GM12873 (cell line): ENCODE measurements around the gene ZNF516.

Experiments
- TF ChIP-seq, protein P1 (sequence below): IDR thresholded peaks from 2 replicates; pipeline ENCODE4 v1.5.1; 2012; ENCODE audit warnings: low read depth, mild to moderate bottlenecking, moderate library complexity, low read length, control low read depth; ENCODE audit not compliant: insufficient read depth; ENCODE audit errors: missing control alignments

The ZNF516 gene

GRCh38 chr18:76391746-76392145 is 103.3 kb downstream of the ZNF516 start:
- TF ChIP-seq, protein P1, sequence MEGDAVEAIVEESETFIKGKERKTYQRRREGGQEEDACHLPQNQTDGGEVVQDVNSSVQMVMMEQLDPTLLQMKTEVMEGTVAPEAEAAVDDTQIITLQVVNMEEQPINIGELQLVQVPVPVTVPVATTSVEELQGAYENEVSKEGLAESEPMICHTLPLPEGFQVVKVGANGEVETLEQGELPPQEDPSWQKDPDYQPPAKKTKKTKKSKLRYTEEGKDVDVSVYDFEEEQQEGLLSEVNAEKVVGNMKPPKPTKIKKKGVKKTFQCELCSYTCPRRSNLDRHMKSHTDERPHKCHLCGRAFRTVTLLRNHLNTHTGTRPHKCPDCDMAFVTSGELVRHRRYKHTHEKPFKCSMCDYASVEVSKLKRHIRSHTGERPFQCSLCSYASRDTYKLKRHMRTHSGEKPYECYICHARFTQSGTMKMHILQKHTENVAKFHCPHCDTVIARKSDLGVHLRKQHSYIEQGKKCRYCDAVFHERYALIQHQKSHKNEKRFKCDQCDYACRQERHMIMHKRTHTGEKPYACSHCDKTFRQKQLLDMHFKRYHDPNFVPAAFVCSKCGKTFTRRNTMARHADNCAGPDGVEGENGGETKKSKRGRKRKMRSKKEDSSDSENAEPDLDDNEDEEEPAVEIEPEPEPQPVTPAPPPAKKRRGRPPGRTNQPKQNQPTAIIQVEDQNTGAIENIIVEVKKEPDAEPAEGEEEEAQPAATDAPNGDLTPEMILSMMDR: no peak

DNA sequence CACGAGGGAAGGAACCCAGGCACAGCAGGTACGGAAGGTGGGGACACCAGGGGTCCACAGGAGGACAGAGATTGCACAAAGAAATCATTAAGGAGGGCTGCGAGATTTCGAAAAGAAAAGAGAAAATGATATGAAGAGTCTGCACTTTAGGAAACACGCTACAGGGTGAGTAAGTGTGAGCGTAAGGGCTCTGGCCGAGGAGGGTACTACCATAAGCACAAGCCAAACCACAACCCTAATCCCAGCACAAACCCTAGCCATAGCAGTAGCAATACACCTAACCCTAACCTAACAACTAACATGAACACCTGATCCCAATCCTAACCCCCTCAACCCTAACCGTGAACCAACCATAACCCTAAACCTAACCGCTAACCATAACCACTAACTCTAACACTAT is 104.0 kb downstream of the ZNF516 start:
- TF ChIP-seq, protein P1: no peak

DNA sequence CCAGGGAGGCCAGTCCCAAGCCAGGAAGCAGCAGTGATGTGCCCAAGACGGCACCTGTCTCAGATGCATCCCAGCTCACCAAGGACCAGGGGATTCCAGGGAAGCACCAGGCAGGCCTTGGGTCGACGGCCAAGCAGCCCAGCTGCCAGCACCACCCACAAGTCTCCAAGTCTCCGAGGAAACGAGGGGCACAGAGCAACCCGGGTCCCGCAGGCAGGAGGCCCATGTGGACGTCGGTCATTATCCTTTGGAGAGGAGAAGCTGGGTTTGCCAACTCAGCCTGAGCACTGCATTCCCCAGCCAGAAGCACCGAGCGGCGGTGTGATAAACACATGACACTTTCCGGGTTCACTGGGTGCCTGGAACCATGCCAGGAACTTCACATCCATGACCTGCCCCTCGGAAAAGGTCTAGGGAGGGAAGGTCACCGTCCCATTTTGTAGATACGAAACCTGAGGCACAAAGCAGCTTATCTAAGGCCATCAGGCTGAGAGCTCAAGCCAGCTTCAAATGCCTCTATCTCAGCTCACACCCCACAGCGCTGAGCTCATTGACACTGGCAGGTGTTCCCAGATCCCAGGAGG is 104.5 kb downstream of the ZNF516 start:
- TF ChIP-seq, protein P1: no peak

GRCh38 chr18:76389716-76390115 is 105.3 kb downstream of the ZNF516 start:
- TF ChIP-seq, protein P1: no peak

DNA sequence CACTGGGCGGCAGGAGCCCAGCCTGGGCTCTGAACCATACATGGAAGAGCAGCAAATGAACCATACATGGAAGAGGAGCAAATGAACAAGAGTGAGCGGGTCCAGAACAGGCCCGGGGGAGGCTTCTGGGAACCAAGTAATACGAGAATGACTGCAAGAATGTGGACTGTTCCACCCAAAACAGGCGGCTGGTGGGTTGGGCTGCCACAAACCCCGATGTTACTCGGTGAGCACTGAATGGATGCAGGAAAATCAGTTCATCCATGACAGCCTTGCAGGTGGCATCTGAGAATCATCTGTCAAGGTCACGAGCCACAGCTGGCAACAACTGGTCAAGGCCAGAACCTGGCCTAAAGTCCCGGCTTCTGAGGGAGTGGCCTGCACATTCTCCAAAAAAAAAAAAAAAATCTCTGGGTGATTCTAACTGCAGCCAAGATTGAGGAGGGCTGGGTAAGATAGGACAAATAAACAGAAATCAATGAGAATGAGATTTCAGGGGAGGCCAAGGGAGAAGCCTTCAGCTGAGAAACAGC is 106.1 kb downstream of the ZNF516 start:
- TF ChIP-seq, protein P1: no peak

DNA sequence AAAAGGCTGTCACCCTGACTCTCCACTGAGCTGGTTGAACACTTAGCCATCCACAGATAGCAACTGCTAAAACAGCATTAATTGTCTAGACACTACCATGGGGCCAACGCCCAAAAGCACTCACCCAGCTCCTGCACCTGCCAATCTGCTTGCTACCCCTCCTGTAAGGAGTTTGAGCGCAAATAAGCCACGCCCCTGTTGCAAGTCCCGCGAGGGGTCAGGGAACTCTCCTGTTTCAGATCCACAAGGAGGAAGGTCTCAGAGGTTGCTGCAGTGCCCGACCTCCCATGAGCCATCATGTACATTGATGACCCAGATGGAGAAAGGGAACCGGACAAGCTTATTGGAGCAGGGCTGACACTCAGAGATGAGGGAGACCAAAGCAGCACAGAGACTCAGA is 106.8 kb downstream of the ZNF516 start:
- TF ChIP-seq, protein P1: no peak

GRCh38 chr18:76387608-76388007 is 107.4 kb downstream of the ZNF516 start:
- TF ChIP-seq, protein P1: no peak

GRCh38 chr18:76386886-76387285 is 108.2 kb downstream of the ZNF516 start:
- TF ChIP-seq, protein P1: no peak
